ENCODE data around the gene CSNK1A1.
"Not testable (repeated sequence)": the region's sequence is repeated elsewhere in the genome, so short reads cannot be mapped to it uniquely, and the experiment has no call there.

Gene CSNK1A1

GRCh38 chr5:149452665-149453617, 98.3 kb downstream of the CSNK1A1 start:
- no peak for DNase-seq

GRCh38 chr5:149452007-149452664, 99.1 kb downstream of the CSNK1A1 start:
- no peak for DNase-seq

- no peak for DNase-seq
Measured at GRCh38 chr5:149450199-149450598, 101.0 kb downstream of the CSNK1A1 start.

GRCh38 chr5:149448831-149449714, 102.2 kb downstream of the CSNK1A1 start:
- DNase-seq = peak; percentile 6

- no peak for DNase-seq
Measured at GRCh38 chr5:149448431-149448830, 102.8 kb downstream of the CSNK1A1 start.

- no peak for DNase-seq
Measured at GRCh38 chr5:149447373-149448367, 103.6 kb downstream of the CSNK1A1 start.

- DNase-seq = not testable (repeated sequence)
Measured at GRCh38 chr5:149446794-149447193, 104.4 kb downstream of the CSNK1A1 start.

GRCh38 chr5:149445739-149446369, 105.4 kb downstream of the CSNK1A1 start:
- DNase-seq = no peak

- DNase-seq = no peak
Measured at GRCh38 chr5:149445343-149445738, 105.9 kb downstream of the CSNK1A1 start.

- not testable (repeated sequence) for DNase-seq
Measured at GRCh38 chr5:149444430-149444829, 106.8 kb downstream of the CSNK1A1 start.

GRCh38 chr5:149443210-149443609, 108.0 kb downstream of the CSNK1A1 start:
- DNase-seq = no peak

GRCh38 chr5:149442563-149443182, 108.6 kb downstream of the CSNK1A1 start:
- DNase-seq = peak; percentile 23
